Pancreas (tissue), 10 donors: ENCODE measurements around the gene F2RL3. TPM values are rescaled to one million over a fixed set of nuclear protein-coding genes. Genes with fewer than 3 reads are reported as not detected.

Source experiments
- ATAC-seq, 4 donors: fragments of 200-7000 bp; cut with Tn5 transposase; one replicate each; pipeline versions ENCODE4 v1.8.0 to v1.9.1; 2020; ENCODE audit warnings: mild to moderate bottlenecking in 4 of 4, moderate library complexity in 4 of 4
- DNase-seq, 6 donors: peaks; one replicate each; pipeline ENCODE4 v3.0.0-alpha.2; 2020
- FAIRE-seq: peaks from 2 replicates; lab custom pipeline; 2012; peaks lifted over from hg19 to GRCh38; lab: Jason Lieb, UNC
- H3K27ac ChIP-seq, 4 donors: fragments of 200-600 bp; sonication (generic); 1 replicate in 3 of 4; 2 replicates in 1 of 4; pipeline versions ENCODE4 v1.5.0 to v1.8.0; 2020
- H3K27me3 ChIP-seq, 4 donors: fragments of 200-600 bp; one replicate each; pipeline ENCODE4 v1.8.0; 2021
- H3K36me3 ChIP-seq, 3 donors: fragments of 200-600 bp; sonication (generic) in 1 of 3; one replicate each; pipeline versions ENCODE4 v1.5.0 to v1.8.0; 2020 to 2021
- H3K4me1 ChIP-seq, 3 donors: fragments of 200-600 bp; one replicate each; pipeline ENCODE4 v1.8.0; 2021
- H3K4me3 ChIP-seq, 4 donors: fragments of 200-600 bp; sonication (generic) in 2 of 4; one replicate each; pipeline versions ENCODE4 v1.5.0 to v1.8.0; 2020 to 2021
- H3K9me3 ChIP-seq, 4 donors: fragments of 200-600 bp; one replicate each; pipeline ENCODE4 v1.8.0; 2021
- CTCF ChIP-seq, 4 donors: fragments of 200-600 bp; sonication (generic) in 3 of 4; IDR thresholded peaks; one replicate each; pipeline versions ENCODE4 v1.5.0 to v1.8.0; 2021; ENCODE audit warnings: antibody characterized with exemption in 4 of 4
- WGBS, 2 donors: extraction: QIAGEN DNeasy Blood & Tissue Kit; methylation state at CpG; one replicate each; pipeline ENCODE4 v1.1.7; 2013; 5-methylcytosine and 5-hydroxymethylcytosine counted together
- intact Hi-C, 3 donors: fragments of 100-400 bp; cut with DNase I; formaldehyde crosslinking; loops; one replicate each; pipeline versions ENCODE4 v1.11.1 to v1.14.2; 2022
- polyA plus RNA-seq, 2 donors: library from polyadenylated mRNA; stranded (reverse); fragments of 200-250 nt; gene quantifications; one replicate each; pipeline ENCODE4 v1.2.3, GENCODE V29; 2013
- total RNA-seq, 6 donors: library from RNA; stranded (reverse); fragmentation: NEBNext Ultra II Directional in 4 of 6; extraction: Animal tissue kit (Norgen Biotek cat#: 25700) in 4 of 6; gene quantifications; one replicate each; pipeline versions ENCODE4 v1.2.1 to v1.2.4, GENCODE V29; 2021 to 2023
- donor health status: healthy with polysubstance abuse.
- donor health status: DM: no; HTN: no; CAD: no; lungs with moderate emphysema.
- donor health status: DM: no; HTN: no; CAD: no.
- donor health status: control.
- donor health status: control.
- donor health status: Bipolar disorder and iron deficiency.
- donor health status: DM: yes; HTN: yes; CAD: no.
- donor health status: DM: no; HTN: no; CAD: no.
- donor health status: DM: no; HTN: no; CAD: no.
- donor health status: DM: yes; HTN: yes; CAD: no.

The F2RL3 gene
- total and polyA plus RNA-seq, 8 donors = 0.24 to 9.0 (median 1.8) TPM

- FAIRE-seq (no peak), DNase-seq (no peak), ATAC-seq (no peak)
- intact Hi-C loops = no loop called here
- no peaks in the 10 kb centered on the region for H3K4me1 ChIP-seq
- 97% methylated on average over 4 of the region's 4 CpGs for WGBS, 2 donors
- no peaks in the 10 kb centered on the region for H3K9me3 ChIP-seq
- H3K27me3 ChIP-seq = no peaks in the 10 kb centered on the region
- no peak overlapping the region for H3K27ac ChIP-seq
- H3K36me3 ChIP-seq = peaks cover 5 to 52% (median 26%) of the 10 kb centered on the region in 3 donors
- no peak for TF ChIP-seq CTCF (IDR thresholded peaks at IDR 0.05)
- H3K4me3 ChIP-seq = no peak overlapping the region
Observed at GRCh38 chr19:16850133-16850532, 38.7 kb upstream of the F2RL3 start.

GRCh38 chr19:16851031-16851712 lies 37.6 kb upstream of the F2RL3 start:
- DNase-seq = peak in 1 of 6 donors; percentile 65
- no peaks in the 10 kb centered on the region for H3K4me1 ChIP-seq
- H3K27me3 ChIP-seq = no peaks in the 10 kb centered on the region
- WGBS, 2 donors = 93 to 95% methylated on average over 33 of the region's 33 CpGs
- no peak for FAIRE-seq
- peaks cover 5 to 53% (median 26%) of the 10 kb centered on the region in 3 donors for H3K36me3 ChIP-seq
- no peaks in the 10 kb centered on the region for H3K9me3 ChIP-seq
- H3K4me3 ChIP-seq = no peak overlapping the region
- intact Hi-C loops = no loop called here
- no peak for TF ChIP-seq CTCF (IDR thresholded peaks at IDR 0.05)
- ATAC-seq = no peak
- H3K27ac ChIP-seq = no peak overlapping the region

- 93 to 97% methylated on average over 7 of the region's 7 CpGs for whole genome bisulfite sequencing, 2 donors
- Histone ChIP-seq H3K4me3 (no peak overlapping the region), H3K27me3 (no peaks in the 10 kb centered on the region), H3K27ac (no peak overlapping the region), H3K4me1 (no peaks in the 10 kb centered on the region), H3K9me3 (no peaks in the 10 kb centered on the region), H3K36me3 (peaks cover 5 to 44% (median 21%) of the 10 kb centered on the region in 3 donors)
- no peak for DNase-seq
- intact Hi-C loops = no loop called here
- ATAC-seq = no peak
- no peak for FAIRE-seq
- TF ChIP-seq CTCF (IDR thresholded peaks at IDR 0.05) = no peak
Observed at GRCh38 chr19:16853066-16853465, 35.7 kb upstream of the F2RL3 start.

- Histone ChIP-seq H3K27me3 (no peaks in the 10 kb centered on the region), H3K36me3 (peaks cover 5 to 38% (median 12%) of the 10 kb centered on the region in 3 donors), H3K4me3 (no peak overlapping the region), H3K4me1 (no peaks in the 10 kb centered on the region), H3K9me3 (no peaks in the 10 kb centered on the region), H3K27ac (no peak overlapping the region)
- no peak for TF ChIP-seq CTCF (IDR thresholded peaks at IDR 0.05)
- intact Hi-C loops = no loop called here
- FAIRE-seq (no peak), ATAC-seq (no peak), DNase-seq (no peak)
- 93 to 96% methylated on average over 9 of the region's 9 CpGs for WGBS, 2 donors
Observed at GRCh38 chr19:16856091-16856490, 32.7 kb upstream of the F2RL3 start.

GRCh38 chr19:16859626-16860025 lies 29.2 kb upstream of the F2RL3 start:
- Histone ChIP-seq H3K4me3 (no peak overlapping the region), H3K4me1 (no peaks in the 10 kb centered on the region), H3K36me3 (peaks cover 0 to 15% (median 0%) of the 10 kb centered on the region in 3 donors), H3K9me3 (no peaks in the 10 kb centered on the region), H3K27ac (no peak overlapping the region), H3K27me3 (no peaks in the 10 kb centered on the region)
- no peak for FAIRE-seq
- no peak for ATAC-seq
- 92 to 94% methylated on average over 7 of the region's 7 CpGs for WGBS, 2 donors
- intact Hi-C loops = no loop called here
- TF ChIP-seq CTCF (IDR thresholded peaks at IDR 0.05) = no peak
- DNase-seq = no peak
